NCI-H2029 (cell line): ENCODE measurements around the gene CXorf58.
"Not testable (repeated sequence)": the region's sequence is repeated elsewhere in the genome, so short reads cannot be mapped to it uniquely, and the experiment has no call there.

Source experiments
- DNase-seq: peaks from one replicate; lab custom pipeline; 2025; lab: John Stamatoyannopoulos, UW

The CXorf58 gene

GRCh38 chrX:23954396-23954795, 46.6 kb downstream of the CXorf58 start:
- DNase-seq, result no peak

- no peak for DNase-seq
Measured at GRCh38 chrX:23959781-23960180, 52.0 kb downstream of the CXorf58 start.

DNA sequence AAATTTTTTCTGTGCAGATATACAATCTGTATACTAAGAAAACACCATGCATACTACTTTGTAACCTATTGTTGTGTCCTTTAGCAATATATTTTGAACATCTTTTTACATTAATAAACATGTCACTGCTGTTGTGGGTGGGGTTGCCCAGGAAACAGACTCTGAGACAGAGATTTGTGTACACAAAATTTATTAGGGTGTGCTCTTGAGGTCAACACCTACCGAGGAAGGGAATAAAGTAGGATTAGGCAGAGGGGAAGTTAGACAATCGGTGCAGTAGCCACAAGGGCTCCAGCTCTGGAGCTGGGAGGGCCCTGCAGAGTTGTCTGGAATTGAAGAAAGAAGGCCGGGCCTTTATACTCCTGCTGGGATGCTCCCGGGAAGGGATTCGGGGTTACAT, 56.4 kb downstream of the CXorf58 start:
- no peak for DNase-seq

- DNase-seq, result not testable (repeated sequence)
Measured at GRCh38 chrX:23965630-23966029, 57.8 kb downstream of the CXorf58 start.

DNA sequence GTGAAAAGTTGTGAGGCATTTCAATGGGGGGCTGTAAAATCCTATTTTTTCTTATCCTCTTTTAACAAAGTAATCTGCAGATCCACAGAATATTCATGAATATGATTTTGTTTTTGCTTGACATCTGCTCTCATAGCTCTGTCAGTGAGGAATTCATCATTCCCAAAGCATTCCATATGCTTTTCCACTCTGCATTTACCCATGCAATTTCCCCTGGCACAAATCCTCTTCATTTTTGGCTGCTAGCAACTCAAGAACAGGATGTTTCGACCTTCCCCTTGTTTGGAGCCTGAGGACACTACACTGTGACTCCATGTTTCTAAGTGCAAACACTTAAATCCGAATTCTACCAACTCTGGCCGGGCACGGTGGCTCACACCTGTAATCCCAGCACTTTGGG, 70.7 kb downstream of the CXorf58 start:
- DNase-seq, result no peak

- no peak for DNase-seq
Measured at GRCh38 chrX:23980011-23980441, 72.2 kb downstream of the CXorf58 start.

DNA sequence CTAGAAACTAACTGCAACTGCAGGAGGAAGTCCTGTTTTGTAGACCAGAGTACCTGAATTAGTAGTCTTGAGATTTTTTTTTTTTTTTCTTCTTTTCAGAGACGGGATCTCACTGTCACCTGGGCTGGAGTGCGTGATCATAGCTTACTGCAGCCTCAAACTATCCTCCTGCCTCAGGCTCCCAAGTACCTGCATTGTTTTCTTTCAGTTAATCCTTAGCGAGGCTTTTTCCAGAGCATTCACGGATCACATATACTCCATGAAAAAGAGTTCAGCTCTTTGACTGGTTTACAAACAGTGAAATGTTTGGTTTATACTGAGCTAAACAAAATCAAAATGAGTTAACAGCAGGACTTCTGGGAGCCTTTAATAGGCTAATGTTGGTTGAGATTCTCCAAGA, 73.4 kb downstream of the CXorf58 start:
- DNase-seq, result no peak

GRCh38 chrX:23981711-23982110, 73.9 kb downstream of the CXorf58 start:
- peak; percentile 1 for DNase-seq

DNA sequence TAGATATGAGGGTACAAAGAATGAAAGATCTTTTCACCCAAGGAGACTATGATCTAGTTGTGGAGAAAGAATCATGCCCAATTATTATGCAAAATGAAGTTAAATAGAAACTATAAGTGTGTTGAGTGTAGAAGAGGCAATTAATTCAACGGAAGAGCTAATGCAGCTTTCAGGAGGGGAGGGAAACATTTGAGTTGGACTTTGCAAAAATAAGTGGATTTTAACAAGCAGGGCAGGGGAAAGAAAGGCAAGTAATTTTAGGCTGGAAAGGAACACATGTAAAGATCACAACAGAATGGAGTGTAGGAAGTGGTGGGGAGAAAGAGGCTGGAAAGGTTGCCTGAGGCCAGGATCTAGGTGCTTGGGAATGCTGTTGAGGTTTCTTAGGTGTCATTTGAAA, 75.1 kb downstream of the CXorf58 start:
- DNase-seq, result no peak
